ENCODE measurements around the gene MRGPRX2. TPM values are rescaled to one million over a fixed set of nuclear protein-coding genes. Genes with fewer than 3 reads are reported as not detected.

Gene MRGPRX2
- total and polyA plus RNA-seq, 2 of the 13 experiments (the other 11 are each of a cell fraction or from before 2014, with no cell fraction given) = not detected

DNA sequence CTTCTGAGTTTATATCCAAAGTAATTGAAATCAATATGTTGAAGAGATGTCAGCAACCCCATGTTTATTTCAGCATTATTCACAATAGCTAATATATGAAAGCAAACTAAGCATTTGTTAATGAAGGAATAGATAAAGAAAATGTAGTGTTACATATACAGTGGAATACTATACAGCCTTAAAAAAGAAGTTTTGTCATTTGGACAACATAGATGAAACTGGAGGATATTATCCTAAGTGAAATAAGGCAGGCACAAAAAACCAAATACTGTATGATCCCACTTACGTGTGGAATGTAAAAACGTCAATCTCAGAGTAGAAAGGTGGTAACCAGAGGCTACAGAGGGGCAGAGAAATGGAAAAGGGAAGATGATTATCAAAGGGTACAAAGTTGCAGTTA is 10.2 kb downstream of the MRGPRX2 start:
- no TSS peak for BruUV-seq (replicated peaks)
- in situ Hi-C loops (cut with HindIII; ENCODE audit: extremely low pct_ligation_motif_present, low pct_unique_long_range_greater_than_20kb) = no loop called here
- no peaks in the 10 kb centered on the region for H3K4me1 ChIP-seq (ENCODE audit: insufficient read depth, low read length)

More for the DNA sequence above, 10.2 kb downstream of the MRGPRX2 start:
- Histone ChIP-seq H3K27me3 (ENCODE audit: control insufficient read depth in 1 of 2, insufficient read depth in 2 of 2, low read length in 2 of 2) (peaks cover 0 to 4% of the 10 kb centered on the region in 2 experiments; a peak in 1 of 5 replicates), H3K9ac (ENCODE audit: insufficient read depth, low read depth, low read length) (no peak overlapping the region), H3K79me2 (ENCODE audit: insufficient read depth, low read length) (no peaks in the 10 kb centered on the region), H3K4me2 (ENCODE audit: low read depth, low read length) (no peak overlapping the region), H3K9me3 (ENCODE audit: low read length) (no peaks in the 10 kb centered on the region), H4K20me1 (ENCODE audit: insufficient read depth, low read length) (no peaks in the 10 kb centered on the region), H3K4me3 (replicated peaks in 1 of 3; ENCODE audit: insufficient read depth in 1 of 3, low read depth in 2 of 3, low read length in 3 of 3) (no peak overlapping the region), H3K27ac (ENCODE audit: extremely low read length, insufficient read depth, low read length) (no peak overlapping the region), H2AFZ (ENCODE audit: low read length) (no peak overlapping the region), H3K36me3 (replicated peaks in 1 of 2; ENCODE audit: control insufficient read depth in 1 of 2, insufficient read depth in 2 of 2, low read length in 2 of 2) (no peaks in the 10 kb centered on the region)
- ChIA-PET POLR2A (no interaction called here), CTCF (ENCODE audit: low intra/inter-chr PET ratio, low total read pairs) (no interaction called here)
- intact Hi-C loops (cut with micrococcal nuclease; ENCODE audit: unreplicated experiment) = no loop called here
- no peak for DNase-seq (ENCODE audit: low spot score)
- no peak for ATAC-seq
- no peak for FAIRE-seq
- WGBS (ENCODE audit: low lambda C conversion rate) = 0% methylated on average over 2 of the region's 2 CpGs
- TF ChIP-seq, protein P1, sequence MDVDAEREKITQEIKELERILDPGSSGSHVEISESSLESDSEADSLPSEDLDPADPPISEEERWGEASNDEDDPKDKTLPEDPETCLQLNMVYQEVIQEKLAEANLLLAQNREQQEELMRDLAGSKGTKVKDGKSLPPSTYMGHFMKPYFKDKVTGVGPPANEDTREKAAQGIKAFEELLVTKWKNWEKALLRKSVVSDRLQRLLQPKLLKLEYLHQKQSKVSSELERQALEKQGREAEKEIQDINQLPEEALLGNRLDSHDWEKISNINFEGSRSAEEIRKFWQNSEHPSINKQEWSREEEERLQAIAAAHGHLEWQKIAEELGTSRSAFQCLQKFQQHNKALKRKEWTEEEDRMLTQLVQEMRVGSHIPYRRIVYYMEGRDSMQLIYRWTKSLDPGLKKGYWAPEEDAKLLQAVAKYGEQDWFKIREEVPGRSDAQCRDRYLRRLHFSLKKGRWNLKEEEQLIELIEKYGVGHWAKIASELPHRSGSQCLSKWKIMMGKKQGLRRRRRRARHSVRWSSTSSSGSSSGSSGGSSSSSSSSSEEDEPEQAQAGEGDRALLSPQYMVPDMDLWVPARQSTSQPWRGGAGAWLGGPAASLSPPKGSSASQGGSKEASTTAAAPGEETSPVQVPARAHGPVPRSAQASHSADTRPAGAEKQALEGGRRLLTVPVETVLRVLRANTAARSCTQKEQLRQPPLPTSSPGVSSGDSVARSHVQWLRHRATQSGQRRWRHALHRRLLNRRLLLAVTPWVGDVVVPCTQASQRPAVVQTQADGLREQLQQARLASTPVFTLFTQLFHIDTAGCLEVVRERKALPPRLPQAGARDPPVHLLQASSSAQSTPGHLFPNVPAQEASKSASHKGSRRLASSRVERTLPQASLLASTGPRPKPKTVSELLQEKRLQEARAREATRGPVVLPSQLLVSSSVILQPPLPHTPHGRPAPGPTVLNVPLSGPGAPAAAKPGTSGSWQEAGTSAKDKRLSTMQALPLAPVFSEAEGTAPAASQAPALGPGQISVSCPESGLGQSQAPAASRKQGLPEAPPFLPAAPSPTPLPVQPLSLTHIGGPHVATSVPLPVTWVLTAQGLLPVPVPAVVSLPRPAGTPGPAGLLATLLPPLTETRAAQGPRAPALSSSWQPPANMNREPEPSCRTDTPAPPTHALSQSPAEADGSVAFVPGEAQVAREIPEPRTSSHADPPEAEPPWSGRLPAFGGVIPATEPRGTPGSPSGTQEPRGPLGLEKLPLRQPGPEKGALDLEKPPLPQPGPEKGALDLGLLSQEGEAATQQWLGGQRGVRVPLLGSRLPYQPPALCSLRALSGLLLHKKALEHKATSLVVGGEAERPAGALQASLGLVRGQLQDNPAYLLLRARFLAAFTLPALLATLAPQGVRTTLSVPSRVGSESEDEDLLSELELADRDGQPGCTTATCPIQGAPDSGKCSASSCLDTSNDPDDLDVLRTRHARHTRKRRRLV (CRISPR knock-in tag; IDR thresholded peaks at IDR 0.05) = no peak
- TF ChIP-seq ATF7 (IDR thresholded peaks at IDR 0.05) = no peak
- no peak for TF ChIP-seq ATF7 (CRISPR knock-in tag; IDR thresholded peaks at IDR 0.05)
- TF ChIP-seq, protein P2, sequence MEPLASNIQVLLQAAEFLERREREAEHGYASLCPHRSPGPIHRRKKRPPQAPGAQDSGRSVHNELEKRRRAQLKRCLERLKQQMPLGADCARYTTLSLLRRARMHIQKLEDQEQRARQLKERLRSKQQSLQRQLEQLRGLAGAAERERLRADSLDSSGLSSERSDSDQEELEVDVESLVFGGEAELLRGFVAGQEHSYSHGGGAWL (CRISPR knock-in tag; IDR thresholded peaks at IDR 0.05) = no peak
- no peak for TF ChIP-seq FOXC1 (CRISPR knock-in tag; IDR thresholded peaks at IDR 0.05; ENCODE audit: borderline replicate concordance)
- TF ChIP-seq FOXA1 (IDR thresholded peaks at IDR 0.05) = no peak
- TF ChIP-seq FOXA1 (CRISPR knock-in tag; IDR thresholded peaks at IDR 0.05) = no peak
- TF ChIP-seq, protein P3, sequence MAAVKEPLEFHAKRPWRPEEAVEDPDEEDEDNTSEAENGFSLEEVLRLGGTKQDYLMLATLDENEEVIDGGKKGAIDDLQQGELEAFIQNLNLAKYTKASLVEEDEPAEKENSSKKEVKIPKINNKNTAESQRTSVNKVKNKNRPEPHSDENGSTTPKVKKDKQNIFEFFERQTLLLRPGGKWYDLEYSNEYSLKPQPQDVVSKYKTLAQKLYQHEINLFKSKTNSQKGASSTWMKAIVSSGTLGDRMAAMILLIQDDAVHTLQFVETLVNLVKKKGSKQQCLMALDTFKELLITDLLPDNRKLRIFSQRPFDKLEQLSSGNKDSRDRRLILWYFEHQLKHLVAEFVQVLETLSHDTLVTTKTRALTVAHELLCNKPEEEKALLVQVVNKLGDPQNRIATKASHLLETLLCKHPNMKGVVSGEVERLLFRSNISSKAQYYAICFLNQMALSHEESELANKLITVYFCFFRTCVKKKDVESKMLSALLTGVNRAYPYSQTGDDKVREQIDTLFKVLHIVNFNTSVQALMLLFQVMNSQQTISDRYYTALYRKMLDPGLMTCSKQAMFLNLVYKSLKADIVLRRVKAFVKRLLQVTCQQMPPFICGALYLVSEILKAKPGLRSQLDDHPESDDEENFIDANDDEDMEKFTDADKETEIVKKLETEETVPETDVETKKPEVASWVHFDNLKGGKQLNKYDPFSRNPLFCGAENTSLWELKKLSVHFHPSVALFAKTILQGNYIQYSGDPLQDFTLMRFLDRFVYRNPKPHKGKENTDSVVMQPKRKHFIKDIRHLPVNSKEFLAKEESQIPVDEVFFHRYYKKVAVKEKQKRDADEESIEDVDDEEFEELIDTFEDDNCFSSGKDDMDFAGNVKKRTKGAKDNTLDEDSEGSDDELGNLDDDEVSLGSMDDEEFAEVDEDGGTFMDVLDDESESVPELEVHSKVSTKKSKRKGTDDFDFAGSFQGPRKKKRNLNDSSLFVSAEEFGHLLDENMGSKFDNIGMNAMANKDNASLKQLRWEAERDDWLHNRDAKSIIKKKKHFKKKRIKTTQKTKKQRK (IDR thresholded peaks at IDR 0.05; ENCODE audit: low read length) = no peak
